ENCODE measurements around the gene UBE2Z. TPM values are rescaled to one million over a fixed set of nuclear protein-coding genes. Genes with fewer than 3 reads are reported as not detected.

UBE2Z gene
- total and polyA plus RNA-seq, 7 donors = 45.6 to 56.5 (median 51.1) TPM

DNA sequence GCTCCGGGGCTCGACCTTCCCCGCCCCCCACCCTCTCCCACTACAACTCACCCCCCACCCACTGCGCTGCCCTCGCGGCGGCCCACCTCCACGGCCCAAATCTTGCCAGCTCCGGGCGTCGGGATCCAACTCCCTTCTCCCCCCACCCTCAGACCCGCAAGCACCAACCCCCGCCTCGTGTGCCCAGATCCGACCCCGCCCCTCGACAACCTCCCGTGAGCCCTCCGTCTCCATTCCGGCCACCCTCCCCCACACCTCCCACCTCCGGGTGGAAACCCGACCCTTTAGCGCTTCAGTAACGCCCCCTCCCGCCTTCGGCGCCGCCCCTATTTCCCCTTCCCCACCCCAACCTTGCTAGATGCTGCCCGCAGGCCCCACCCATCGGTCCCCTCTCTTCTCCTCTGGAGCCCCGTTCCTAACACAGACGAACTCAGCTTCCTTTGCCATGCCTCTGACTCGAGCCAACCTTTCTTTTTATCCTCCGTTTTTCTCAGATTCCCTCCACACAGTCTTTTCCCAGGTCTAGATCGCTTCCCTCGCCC, 717 bp downstream of the UBE2Z start:
- TF ChIP-seq POLR2AphosphoS5 (IDR thresholded peaks at IDR 0.05) (no peak), POLR2A (IDR thresholded peaks at IDR 0.05) (no peak), EP300 (IDR thresholded peaks at IDR 0.05) (no peak)
- TF ChIP-seq, protein P1, sequence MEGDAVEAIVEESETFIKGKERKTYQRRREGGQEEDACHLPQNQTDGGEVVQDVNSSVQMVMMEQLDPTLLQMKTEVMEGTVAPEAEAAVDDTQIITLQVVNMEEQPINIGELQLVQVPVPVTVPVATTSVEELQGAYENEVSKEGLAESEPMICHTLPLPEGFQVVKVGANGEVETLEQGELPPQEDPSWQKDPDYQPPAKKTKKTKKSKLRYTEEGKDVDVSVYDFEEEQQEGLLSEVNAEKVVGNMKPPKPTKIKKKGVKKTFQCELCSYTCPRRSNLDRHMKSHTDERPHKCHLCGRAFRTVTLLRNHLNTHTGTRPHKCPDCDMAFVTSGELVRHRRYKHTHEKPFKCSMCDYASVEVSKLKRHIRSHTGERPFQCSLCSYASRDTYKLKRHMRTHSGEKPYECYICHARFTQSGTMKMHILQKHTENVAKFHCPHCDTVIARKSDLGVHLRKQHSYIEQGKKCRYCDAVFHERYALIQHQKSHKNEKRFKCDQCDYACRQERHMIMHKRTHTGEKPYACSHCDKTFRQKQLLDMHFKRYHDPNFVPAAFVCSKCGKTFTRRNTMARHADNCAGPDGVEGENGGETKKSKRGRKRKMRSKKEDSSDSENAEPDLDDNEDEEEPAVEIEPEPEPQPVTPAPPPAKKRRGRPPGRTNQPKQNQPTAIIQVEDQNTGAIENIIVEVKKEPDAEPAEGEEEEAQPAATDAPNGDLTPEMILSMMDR (IDR thresholded peaks at IDR 0.05) = no peak
- H3K27me3 ChIP-seq = no peaks in the 10 kb centered on the region
- H3K9me3 ChIP-seq = no peaks in the 10 kb centered on the region
- WGBS, 2 donors = 1 to 2% methylated on average over 36 of the region's 36 CpGs
- H3K4me3 ChIP-seq = peak overlapping the region; percentile 81 to 98 (median 90)
- DNase-seq = peak; percentile 83
- intact Hi-C loops (cut with DNase I) = loop anchor here (2.0 to 10.0 kb wide), 2 partner anchors 36 to 286 kb away; partner anchors contain the start of gene SNF8
- H3K36me3 ChIP-seq = peaks cover 0 to 34% (median 4%) of the 10 kb centered on the region in 4 donors
- H3K27ac ChIP-seq = peak overlapping the region; percentile 85 to 95 (median 93)
- H3K4me1 ChIP-seq = peaks cover 0 to 46% (median 34%) of the 10 kb centered on the region in 4 donors

DNA sequence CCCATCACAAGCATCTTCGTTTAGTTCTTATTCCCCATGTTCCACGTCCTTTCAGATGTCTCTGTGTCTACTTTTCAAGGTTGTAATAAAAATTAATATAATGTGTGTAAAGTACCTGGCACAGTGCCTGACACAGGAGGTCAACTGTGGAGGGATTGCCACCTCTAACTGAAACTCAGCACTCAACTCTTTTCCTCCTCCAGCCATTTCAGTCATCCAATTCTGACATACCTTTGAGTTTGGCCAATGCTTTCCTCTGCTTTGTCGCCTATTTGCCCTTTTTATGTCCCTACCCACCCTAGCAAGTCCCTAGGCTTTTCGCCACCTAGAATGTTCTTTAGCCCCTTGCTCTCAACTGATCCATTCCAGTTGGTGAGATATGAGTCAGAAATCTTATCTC, 1.6 kb downstream of the UBE2Z start:
- H3K9me3 ChIP-seq = no peaks in the 10 kb centered on the region
- DNase-seq = no peak
- no peaks in the 10 kb centered on the region for H3K27me3 ChIP-seq
- H3K27ac ChIP-seq = peak overlapping the region; percentile 85 to 95 (median 93)
- WGBS, 2 donors = 46 to 54% methylated on average over 4 of the region's 4 CpGs
- H3K4me1 ChIP-seq = peaks cover 0 to 46% (median 37%) of the 10 kb centered on the region in 4 donors
- no peak for TF ChIP-seq POLR2AphosphoS5 (IDR thresholded peaks at IDR 0.05)
- H3K4me3 ChIP-seq = peak overlapping the region; percentile 81 to 98 (median 90)
- intact Hi-C loops (cut with DNase I) = loop anchor here (2.0 to 10.0 kb wide), 2 partner anchors 35 to 285 kb away; partner anchors contain the start of gene SNF8
- H3K36me3 ChIP-seq = peaks cover 0 to 34% (median 4%) of the 10 kb centered on the region in 4 donors

DNA sequence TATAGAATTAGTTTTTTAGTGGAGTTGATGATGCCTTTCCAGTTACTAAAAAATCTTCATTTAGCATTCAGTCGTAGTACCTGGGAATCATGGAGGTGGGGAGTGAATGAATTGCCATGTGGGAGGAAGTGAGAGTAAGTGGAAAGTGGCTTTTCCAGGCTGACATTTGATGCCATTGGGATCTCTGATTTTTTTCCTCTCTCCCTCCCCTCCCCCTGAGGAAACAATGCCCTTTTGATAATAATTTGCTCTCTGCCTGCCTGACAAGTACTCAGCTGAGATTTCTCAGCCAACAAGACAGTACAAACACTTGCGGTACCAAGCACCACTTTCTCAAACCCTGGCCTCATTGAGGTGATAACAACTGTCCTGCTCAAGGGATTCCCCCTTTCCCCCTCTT, 2.2 kb downstream of the UBE2Z start:
- no peak for TF ChIP-seq POLR2A (IDR thresholded peaks at IDR 0.05)
- TF ChIP-seq EP300 (IDR thresholded peaks at IDR 0.05) = no peak
- TF ChIP-seq, protein P1 (IDR thresholded peaks at IDR 0.05) = no peak
- no peak for TF ChIP-seq POLR2AphosphoS5 (IDR thresholded peaks at IDR 0.05)

DNA sequence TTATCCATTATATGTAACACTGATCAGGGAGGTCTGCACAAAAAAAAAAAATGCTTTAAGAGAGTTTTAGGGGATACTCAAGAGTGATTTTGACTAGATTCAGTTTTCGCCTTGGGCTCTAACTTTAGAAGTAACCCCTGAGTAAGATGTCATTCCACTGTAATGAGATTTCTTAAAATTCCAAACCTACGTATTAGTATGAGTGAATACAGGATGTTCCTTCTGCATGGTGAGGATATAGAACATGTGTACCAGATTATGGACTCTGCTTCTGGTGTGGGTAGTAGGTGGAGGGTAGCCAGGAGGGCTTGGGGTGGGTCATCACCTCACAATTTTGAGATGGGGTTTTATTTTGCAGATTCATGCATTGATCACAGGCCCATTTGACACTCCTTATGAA, 4.3 kb downstream of the UBE2Z start:
- intact Hi-C loops (cut with DNase I) = no loop called here
- Histone ChIP-seq H3K9me3 (no peaks in the 10 kb centered on the region), H3K27ac (no peak overlapping the region), H3K4me1 (peaks cover 0 to 52% (median 48%) of the 10 kb centered on the region in 4 donors), H3K27me3 (no peaks in the 10 kb centered on the region), H3K36me3 (peaks cover 0 to 51% (median 6%) of the 10 kb centered on the region in 4 donors), H3K4me3 (no peak overlapping the region)
- WGBS, 2 donors = 94 to 97% methylated on average over 2 of the region's 2 CpGs
- TF ChIP-seq POLR2A (IDR thresholded peaks at IDR 0.05) = no peak
- no peak for TF ChIP-seq EP300 (IDR thresholded peaks at IDR 0.05)
- TF ChIP-seq, protein P1 (IDR thresholded peaks at IDR 0.05) = no peak
- no peak for TF ChIP-seq POLR2AphosphoS5 (IDR thresholded peaks at IDR 0.05)
- no peak for DNase-seq

More for the DNA sequence above, 2.2 kb downstream of the UBE2Z start:
- peaks cover 0 to 50% (median 43%) of the 10 kb centered on the region in 4 donors for H3K4me1 ChIP-seq
- H3K27me3 ChIP-seq = no peaks in the 10 kb centered on the region
- no peaks in the 10 kb centered on the region for H3K9me3 ChIP-seq
- no peak for DNase-seq
- peaks cover 0 to 38% (median 4%) of the 10 kb centered on the region in 4 donors for H3K36me3 ChIP-seq
- WGBS, 2 donors = 71 to 75% methylated on average over 2 of the region's 2 CpGs
- H3K4me3 ChIP-seq = no peak overlapping the region
- no peak overlapping the region for H3K27ac ChIP-seq
- intact Hi-C loops (cut with DNase I) = no loop called here

DNA sequence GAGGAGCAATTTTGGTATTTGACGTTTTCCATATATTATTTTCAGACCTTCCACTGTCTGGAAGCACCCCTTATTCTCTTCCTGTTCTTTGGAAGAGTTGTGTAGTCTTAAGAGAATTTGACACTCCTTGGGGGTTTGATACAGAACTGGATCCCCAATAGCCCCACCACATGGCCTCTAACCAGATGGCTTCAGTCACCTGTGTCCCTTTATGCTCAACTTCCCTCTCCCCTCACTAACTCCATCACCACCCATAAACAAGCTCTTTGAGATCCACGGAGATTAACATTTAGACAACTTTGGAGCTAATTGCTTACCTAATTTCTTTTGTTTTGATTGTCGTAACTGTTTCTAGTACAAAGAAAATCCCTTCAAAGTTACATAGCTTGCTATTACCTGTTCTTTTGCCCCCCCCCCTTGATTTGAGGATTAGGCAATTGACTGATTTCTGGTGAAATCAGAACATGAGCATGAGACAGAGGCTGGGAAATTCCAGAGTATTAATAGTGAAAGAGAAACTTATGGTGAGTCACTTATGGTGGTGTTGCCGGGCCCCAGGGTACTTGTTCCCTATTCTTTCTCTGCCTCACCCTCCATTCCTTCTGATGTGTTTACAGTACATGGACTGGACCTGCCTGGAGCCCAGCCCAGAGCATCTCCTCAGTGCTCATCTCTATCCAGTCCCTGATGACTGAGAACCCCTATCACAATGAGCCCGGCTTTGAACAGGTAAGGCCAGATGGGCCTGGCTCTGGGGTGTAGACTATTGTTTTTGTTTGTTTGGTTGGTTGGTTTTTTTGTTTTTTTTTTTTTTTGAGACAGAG, 7.5 kb downstream of the UBE2Z start:
- 64 to 65% methylated on average over 5 of the region's 5 CpGs for whole genome bisulfite sequencing, 2 donors
- Histone ChIP-seq H3K27ac (peak overlapping the region in 2 of 4 donors; percentile 29 to 69), H3K27me3 (no peaks in the 10 kb centered on the region), H3K4me3 (no peak overlapping the region), H3K9me3 (no peaks in the 10 kb centered on the region), H3K4me1 (peaks cover 0 to 30% (median 27%) of the 10 kb centered on the region in 4 donors), H3K36me3 (peaks cover 9 to 76% (median 36%) of the 10 kb centered on the region in 4 donors)
- DNase-seq = no peak
- intact Hi-C loops (cut with DNase I) = no loop called here
- TF ChIP-seq, protein P1 (IDR thresholded peaks at IDR 0.05) = no peak
- no peak for TF ChIP-seq POLR2A (IDR thresholded peaks at IDR 0.05)
